ENCODE data around the gene RASGRF1.

The RASGRF1 gene

GRCh38 chr15:79082363-79083070 lies 8.1 kb downstream of the RASGRF1 start:
- H3K27me3 ChIP-seq (ENCODE audit: low read depth, low read length), result peaks cover 47% of the 10 kb centered on the region
- H3K36me3 ChIP-seq (replicated peaks; ENCODE audit: low read depth, low read length), result no peaks in the 10 kb centered on the region
- H4K20me1 ChIP-seq (ENCODE audit: insufficient read depth, low read length), result no peaks in the 10 kb centered on the region
- TF ChIP-seq EZH2phosphoT487 (IDR thresholded peaks at IDR 0.05; ENCODE audit: low read depth) (no peak), CTCF (IDR thresholded peaks at IDR 0.05; ENCODE audit: low read depth, low read length) (no peak)
- no peak overlapping the region for H3K4me2 ChIP-seq (ENCODE audit: low read length)
- no peak overlapping the region for H3K27ac ChIP-seq (ENCODE audit: low read length)
- H3K79me2 ChIP-seq (ENCODE audit: low read length), result no peaks in the 10 kb centered on the region
- no peaks in the 10 kb centered on the region for H3K9me3 ChIP-seq (ENCODE audit: insufficient read depth, low read length)
- no peak overlapping the region for H3K4me3 ChIP-seq (ENCODE audit: low read length)
- H3K9ac ChIP-seq (ENCODE audit: low read length), result no peak overlapping the region
- no peak overlapping the region for H2AFZ ChIP-seq (ENCODE audit: low read depth, low read length)
- no peaks in the 10 kb centered on the region for H3K4me1 ChIP-seq (ENCODE audit: low read length)

DNA sequence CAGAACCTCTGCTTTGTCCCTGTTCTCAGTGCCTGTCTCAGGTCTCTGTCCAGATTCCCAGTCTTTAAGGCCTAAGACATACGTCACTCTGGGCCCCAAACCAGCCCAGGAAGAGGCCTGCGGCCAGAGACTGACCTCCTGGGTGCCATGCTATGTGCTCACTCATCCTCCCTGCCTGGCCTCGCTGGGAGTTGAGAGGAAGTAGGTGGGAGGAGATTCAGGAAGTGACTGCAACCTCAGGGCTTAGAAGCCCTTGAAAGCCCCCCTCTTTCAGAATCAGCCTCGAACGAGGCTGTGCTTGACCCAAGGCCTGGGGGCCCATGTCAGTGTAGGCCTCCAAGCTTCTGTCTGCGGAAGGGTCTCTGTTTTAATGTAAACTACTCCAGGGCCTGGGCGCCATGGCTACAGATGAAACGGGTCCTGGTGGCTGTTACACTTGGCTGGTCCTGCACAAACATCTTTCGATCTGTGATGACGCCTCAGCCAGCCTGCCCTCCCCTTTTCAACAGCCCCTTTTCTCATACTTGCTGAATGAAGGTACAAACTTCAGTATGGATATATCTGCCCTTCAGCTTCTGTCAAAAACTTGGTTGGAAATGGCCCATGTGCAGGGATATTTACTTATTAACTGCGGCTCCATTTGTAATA lies 11.7 kb downstream of the RASGRF1 start:
- Histone ChIP-seq H3K4me3 (ENCODE audit: low read length) (no peak overlapping the region), H3K36me3 (replicated peaks; ENCODE audit: low read depth, low read length) (no peaks in the 10 kb centered on the region), H3K9ac (ENCODE audit: low read length) (no peak overlapping the region), H3K27me3 (ENCODE audit: low read depth, low read length) (peaks cover 13% of the 10 kb centered on the region; the same call in 1 of the 2 replicates), H2AFZ (ENCODE audit: low read depth, low read length) (no peak overlapping the region), H3K4me1 (ENCODE audit: low read length) (no peaks in the 10 kb centered on the region), H3K79me2 (ENCODE audit: low read length) (no peaks in the 10 kb centered on the region), H3K4me2 (ENCODE audit: low read length) (no peak overlapping the region), H4K20me1 (ENCODE audit: insufficient read depth, low read length) (no peaks in the 10 kb centered on the region), H3K9me3 (ENCODE audit: insufficient read depth, low read length) (no peaks in the 10 kb centered on the region), H3K27ac (ENCODE audit: low read length) (no peak overlapping the region)
- TF ChIP-seq CTCF (IDR thresholded peaks at IDR 0.05; ENCODE audit: low read depth, low read length) (no peak), EZH2phosphoT487 (IDR thresholded peaks at IDR 0.05; ENCODE audit: low read depth) (no peak)

DNA sequence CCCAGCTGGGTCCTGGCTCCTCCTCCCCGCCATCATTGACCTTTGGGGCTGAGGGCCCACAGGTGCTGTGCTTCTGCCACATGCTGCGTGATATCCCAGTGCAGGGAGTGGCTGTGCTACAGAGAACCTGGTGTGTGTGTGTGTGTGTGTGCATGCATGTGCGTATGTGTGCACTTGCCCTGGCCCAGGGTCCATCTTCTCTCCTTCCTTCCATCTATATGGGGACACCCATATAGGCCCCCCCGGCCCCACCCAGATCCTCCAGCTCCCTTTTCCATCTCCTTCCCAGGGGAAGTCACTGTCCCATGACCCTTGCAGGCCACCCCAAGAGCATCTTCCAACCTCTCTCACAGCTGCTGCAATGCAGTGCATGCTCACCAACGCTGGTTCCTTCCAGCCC lies 12.6 kb downstream of the RASGRF1 start:
- H3K36me3 ChIP-seq (replicated peaks; ENCODE audit: low read depth, low read length), result no peaks in the 10 kb centered on the region
- H3K27ac ChIP-seq (ENCODE audit: low read length), result no peak overlapping the region
- H3K4me1 ChIP-seq (ENCODE audit: low read length), result no peaks in the 10 kb centered on the region
- no peak overlapping the region for H3K4me2 ChIP-seq (ENCODE audit: low read length)
- H3K9me3 ChIP-seq (ENCODE audit: insufficient read depth, low read length), result no peaks in the 10 kb centered on the region
- H3K27me3 ChIP-seq (ENCODE audit: low read depth, low read length), result peaks cover 7% of the 10 kb centered on the region; the same call in 1 of the 2 replicates
- no peaks in the 10 kb centered on the region for H4K20me1 ChIP-seq (ENCODE audit: insufficient read depth, low read length)
- no peak for TF ChIP-seq EZH2phosphoT487 (IDR thresholded peaks at IDR 0.05; ENCODE audit: low read depth)
- TF ChIP-seq CTCF (IDR thresholded peaks at IDR 0.05; ENCODE audit: low read depth, low read length), result no peak
- no peak overlapping the region for H3K9ac ChIP-seq (ENCODE audit: low read length)
- no peak overlapping the region for H2AFZ ChIP-seq (ENCODE audit: low read depth, low read length)
- no peak overlapping the region for H3K4me3 ChIP-seq (ENCODE audit: low read length)
- H3K79me2 ChIP-seq (ENCODE audit: low read length), result no peaks in the 10 kb centered on the region

GRCh38 chr15:79076661-79077060 lies 13.9 kb downstream of the RASGRF1 start:
- Histone ChIP-seq H2AFZ (ENCODE audit: low read depth, low read length) (no peak overlapping the region), H3K79me2 (ENCODE audit: low read length) (no peaks in the 10 kb centered on the region), H3K27me3 (ENCODE audit: low read depth, low read length) (no peaks in the 10 kb centered on the region), H3K4me2 (ENCODE audit: low read length) (no peak overlapping the region), H3K4me1 (ENCODE audit: low read length) (no peaks in the 10 kb centered on the region), H3K36me3 (replicated peaks; ENCODE audit: low read depth, low read length) (no peaks in the 10 kb centered on the region), H3K27ac (ENCODE audit: low read length) (no peak overlapping the region), H4K20me1 (ENCODE audit: insufficient read depth, low read length) (no peaks in the 10 kb centered on the region), H3K4me3 (ENCODE audit: low read length) (no peak overlapping the region), H3K9me3 (ENCODE audit: insufficient read depth, low read length) (no peaks in the 10 kb centered on the region), H3K9ac (ENCODE audit: low read length) (no peak overlapping the region)
- TF ChIP-seq EZH2phosphoT487 (IDR thresholded peaks at IDR 0.05; ENCODE audit: low read depth) (no peak), CTCF (IDR thresholded peaks at IDR 0.05; ENCODE audit: low read depth, low read length) (no peak)

All from OCI-LY3 (cell line).